SW 1271 (cell line): Measurements from ENCODE around the gene TTC22.

Experiments used
- DNase-seq, 2 experiments: peaks; one replicate each; lab custom pipeline; 2025; lab: John Stamatoyannopoulos, UW

The TTC22 gene

GRCh38 chr1:54834007-54834541, 33.0 kb upstream of the TTC22 start:
- no peak for DNase-seq

- DNase-seq, result no peak
Measured at GRCh38 chr1:54833121-54833520, 32.0 kb upstream of the TTC22 start.

GRCh38 chr1:54826226-54826816, 25.2 kb upstream of the TTC22 start:
- DNase-seq, result no peak

- DNase-seq, result no peak
Measured at GRCh38 chr1:54825696-54826095, 24.6 kb upstream of the TTC22 start.

GRCh38 chr1:54823670-54824069, 22.5 kb upstream of the TTC22 start:
- DNase-seq, result no peak

- DNase-seq, result no peak
Measured at GRCh38 chr1:54819733-54820132, 18.6 kb upstream of the TTC22 start.

- DNase-seq, result no peak
Measured at GRCh38 chr1:54819195-54819536, 18.0 kb upstream of the TTC22 start.

GRCh38 chr1:54818461-54819194, 17.5 kb upstream of the TTC22 start:
- DNase-seq, result no peak

GRCh38 chr1:54816951-54817350, 15.8 kb upstream of the TTC22 start:
- DNase-seq, result no peak

GRCh38 chr1:54816130-54816529, 15.0 kb upstream of the TTC22 start:
- no peak for DNase-seq

GRCh38 chr1:54815086-54815876, 14.2 kb upstream of the TTC22 start:
- no peak for DNase-seq

- no peak for DNase-seq
Measured at GRCh38 chr1:54814571-54814970, 13.4 kb upstream of the TTC22 start.

GRCh38 chr1:54814126-54814498, 13.0 kb upstream of the TTC22 start:
- no peak for DNase-seq

- DNase-seq, result no peak
Measured at GRCh38 chr1:54813485-54814125, 12.5 kb upstream of the TTC22 start.

GRCh38 chr1:54812801-54813484, 11.8 kb upstream of the TTC22 start:
- DNase-seq, result no peak

GRCh38 chr1:54811739-54812655, 10.9 kb upstream of the TTC22 start:
- DNase-seq, result no peak

- no peak for DNase-seq
Measured at GRCh38 chr1:54811066-54811465, 9.9 kb upstream of the TTC22 start.

GRCh38 chr1:54810153-54810942, 9.2 kb upstream of the TTC22 start:
- peak in 1 of 2 experiments; percentile 40 for DNase-seq

GRCh38 chr1:54809496-54810074, 8.5 kb upstream of the TTC22 start:
- DNase-seq, result no peak
